GM12865 (cell line): ENCODE results near the gene S100Z.

Experiments
- DNase-seq: peaks from one replicate; pipeline ENCODE4 v3.0.0; 2010; ENCODE audit warnings: low read depth
- H3K4me3 ChIP-seq: 2 replicates; pipeline ENCODE4 v1.5.1; 2011; ENCODE audit warnings: mild to moderate bottlenecking, low read depth, low read length, control low read depth
- CTCF ChIP-seq: IDR thresholded peaks from 2 replicates; pipeline ENCODE4 v1.5.1; 2011; ENCODE audit warnings: low read length, control low read depth, low read depth, inconsistent platforms; ENCODE audit not compliant: insufficient read depth; ENCODE audit errors: missing control alignments

S100Z gene

GRCh38 chr5:76861612-76862011 lies 11.8 kb downstream of the S100Z start:
- no peak for DNase-seq
- no peak overlapping the region for H3K4me3 ChIP-seq

GRCh38 chr5:76863001-76863400 lies 13.2 kb downstream of the S100Z start:
- TF ChIP-seq CTCF: no peak
- no peak for DNase-seq

More at GRCh38 chr5:76861612-76862011, 11.8 kb downstream of the S100Z start:
- TF ChIP-seq CTCF: no peak

GRCh38 chr5:76866503-76866902 lies 16.7 kb downstream of the S100Z start:
- no peak for TF ChIP-seq CTCF
- DNase-seq: no peak
- H3K4me3 ChIP-seq: no peak overlapping the region

More at GRCh38 chr5:76863001-76863400, 13.2 kb downstream of the S100Z start:
- H3K4me3 ChIP-seq: no peak overlapping the region

- DNase-seq: no peak
- no peak for TF ChIP-seq CTCF
- H3K4me3 ChIP-seq: no peak overlapping the region
Observed at GRCh38 chr5:76867038-76867437, 17.2 kb downstream of the S100Z start.

GRCh38 chr5:76867827-76868693 lies 18.2 kb downstream of the S100Z start:
- H3K4me3 ChIP-seq: no peak overlapping the region
- DNase-seq: peak; percentile 76
- peak; percentile 70 for TF ChIP-seq CTCF

- H3K4me3 ChIP-seq: no peak overlapping the region
- TF ChIP-seq CTCF: no peak
- no peak for DNase-seq
Observed at GRCh38 chr5:76870046-76870445, 20.2 kb downstream of the S100Z start.
